NCI-H460 (cell line): ENCODE results near the gene C12orf56. TPM values are rescaled to one million over a fixed set of nuclear protein-coding genes. Genes with fewer than 3 reads are reported as not detected.
"Not testable (repeated sequence)": the region's sequence is repeated elsewhere in the genome, so short reads cannot be mapped to it uniquely, and the experiment has no call there.

Experiments
- DNase-seq: peaks from one replicate; pipeline ENCODE4 v3.0.0-alpha.2; 2016; ENCODE audit warnings: low read depth; ENCODE audit errors: extremely low read depth
- small RNA-seq, 2 experiments: library from RNA; depleted of rRNA; stranded (forward); fragments of <200 nt; gene quantifications; one replicate each; pipeline ENCODE3, GENCODE V24; 2014
- total RNA-seq: library from RNA; depleted of rRNA; stranded (reverse); fragments of >200 nt; shearing (Covaris generic); gene quantifications from 2 replicates; pipeline ENCODE4 v1.2.3, GENCODE V29; 2014; rRNA removed

The C12orf56 gene
- total RNA-seq, 1 experiment from 2014 or later = 0.40 TPM

DNA sequence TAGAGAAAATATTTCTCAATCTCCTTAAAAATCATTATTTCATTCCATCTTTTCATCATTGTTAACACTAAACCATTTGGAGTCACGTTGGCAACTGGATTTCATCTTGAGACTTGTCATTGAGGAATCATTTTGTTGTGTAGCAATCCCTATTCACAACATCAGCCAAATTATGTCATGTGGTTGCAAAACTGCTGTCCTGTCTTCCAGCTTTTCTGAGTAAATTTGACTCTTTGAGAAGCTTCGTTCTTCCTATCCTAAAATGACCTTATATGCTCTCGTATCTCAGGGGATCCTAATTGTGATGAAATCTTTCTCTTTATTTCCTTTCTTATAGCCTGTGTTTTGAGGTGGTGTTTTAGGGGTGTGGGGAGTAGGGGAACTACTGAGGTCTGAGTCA is 137.9 kb downstream of the C12orf56 start:
- DNase-seq = no peak

DNA sequence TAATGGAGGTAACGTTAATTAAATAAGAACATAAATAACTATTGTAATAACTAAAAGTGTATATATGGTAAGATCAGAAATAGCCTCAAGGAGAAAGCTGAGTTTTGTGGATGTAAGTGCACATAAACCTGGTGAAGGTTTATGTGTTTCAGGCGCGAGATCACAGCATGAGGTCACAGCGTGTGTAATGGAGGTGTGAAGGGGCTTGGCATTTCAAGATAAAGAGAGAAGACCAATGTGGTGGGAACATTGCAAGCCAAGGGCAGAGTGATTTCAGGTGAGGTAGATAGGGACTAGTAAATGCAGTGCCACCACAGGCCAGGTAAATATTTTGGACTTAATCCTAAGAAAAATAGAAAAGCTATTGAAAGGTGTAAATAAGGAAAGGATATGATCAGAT is 146.7 kb downstream of the C12orf56 start:
- DNase-seq = no peak

DNA sequence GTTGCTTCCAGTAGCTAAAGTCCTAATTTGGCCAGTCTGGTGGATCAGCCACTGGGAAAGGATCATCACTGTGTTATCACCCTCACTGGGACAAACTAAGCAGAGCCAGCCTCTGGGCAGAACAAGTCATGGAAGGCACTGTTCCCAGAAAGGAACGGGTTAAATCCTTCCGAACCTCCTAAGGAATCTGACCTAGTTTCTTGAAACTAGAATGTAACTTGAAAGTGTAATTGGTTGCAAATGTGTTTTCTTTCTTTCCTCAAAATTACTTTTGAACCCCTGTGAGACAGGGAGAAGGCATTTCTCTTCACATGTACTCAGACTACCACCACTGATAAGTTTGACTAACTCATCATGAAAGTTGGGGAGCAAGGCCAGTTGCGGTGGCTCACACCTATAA is 149.8 kb downstream of the C12orf56 start:
- DNase-seq = no peak

DNA sequence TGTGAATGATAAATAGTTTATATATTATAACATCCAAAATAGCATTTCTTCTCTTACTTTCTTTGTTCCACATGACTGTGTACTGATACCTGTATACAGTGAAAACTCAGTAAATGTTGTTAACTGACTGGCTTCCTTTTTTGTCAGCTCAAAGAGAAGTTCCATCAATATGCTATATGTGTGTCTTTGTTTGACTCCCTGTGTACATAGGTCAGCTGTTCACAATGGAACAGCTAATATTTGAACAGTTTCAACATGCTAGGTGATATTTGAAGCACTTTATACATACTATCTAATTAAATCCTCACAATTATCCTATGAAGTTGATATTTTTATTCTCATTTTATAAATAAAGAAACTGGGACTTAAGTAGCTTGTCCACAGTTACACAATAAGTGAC is 153.2 kb downstream of the C12orf56 start:
- no peak for DNase-seq

DNA sequence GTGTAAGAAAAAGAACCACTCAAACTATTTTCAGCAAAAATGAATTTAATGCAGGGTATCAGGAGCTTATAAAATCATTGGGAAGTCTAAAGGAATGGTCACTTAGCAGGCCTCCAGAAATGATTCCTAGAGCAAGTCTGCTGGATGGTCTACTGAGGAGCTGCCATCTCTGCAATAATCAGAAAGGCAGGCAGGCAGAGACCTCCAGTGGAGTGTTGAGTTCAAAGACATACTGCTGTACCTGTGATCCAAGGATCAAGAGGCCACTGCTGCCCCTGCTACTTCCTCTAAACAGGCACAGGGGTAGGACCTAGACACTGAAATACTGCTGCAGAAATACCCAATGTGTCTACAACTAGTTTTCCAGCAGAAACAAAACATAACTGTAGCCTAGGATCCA is 154.0 kb downstream of the C12orf56 start:
- DNase-seq = no peak

DNA sequence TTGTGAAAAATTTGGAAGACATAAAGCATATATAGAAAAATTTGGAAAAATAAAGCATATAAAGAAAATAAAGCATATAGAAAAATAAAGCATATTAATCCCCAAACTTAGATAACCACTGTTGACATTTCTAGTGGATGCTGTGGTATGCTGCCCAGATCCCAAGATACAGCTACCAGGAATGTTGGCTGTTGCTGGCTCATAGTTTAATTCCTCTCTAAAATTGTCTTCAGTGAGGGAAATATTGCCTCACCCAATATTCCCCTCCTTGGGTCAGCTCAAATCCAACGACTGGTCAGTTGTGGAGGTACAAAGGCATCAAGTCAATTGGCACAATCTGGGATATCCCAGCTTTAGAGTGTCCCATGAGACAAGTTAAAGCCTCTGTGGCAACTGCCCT is 158.4 kb downstream of the C12orf56 start:
- DNase-seq = no peak

DNA sequence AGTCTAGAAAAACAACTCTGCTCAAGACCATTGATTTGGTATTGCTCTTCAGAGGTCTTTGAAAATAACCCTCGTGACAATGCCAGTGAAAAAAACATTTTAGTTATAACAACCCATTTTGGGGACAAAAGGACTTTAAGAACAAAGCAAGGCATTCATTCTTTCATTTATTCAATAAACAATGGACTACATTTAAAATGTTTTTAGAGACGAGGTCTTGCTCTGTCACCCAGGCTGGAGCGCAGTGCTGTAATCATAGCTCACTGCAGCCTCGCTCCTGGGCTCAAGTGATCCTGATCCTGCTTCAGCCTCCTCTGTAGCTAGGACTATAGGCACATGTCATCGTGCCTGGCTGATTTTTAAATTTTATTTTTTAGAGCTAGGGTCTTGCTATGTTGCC is 160.8 kb downstream of the C12orf56 start:
- DNase-seq = no peak

DNA sequence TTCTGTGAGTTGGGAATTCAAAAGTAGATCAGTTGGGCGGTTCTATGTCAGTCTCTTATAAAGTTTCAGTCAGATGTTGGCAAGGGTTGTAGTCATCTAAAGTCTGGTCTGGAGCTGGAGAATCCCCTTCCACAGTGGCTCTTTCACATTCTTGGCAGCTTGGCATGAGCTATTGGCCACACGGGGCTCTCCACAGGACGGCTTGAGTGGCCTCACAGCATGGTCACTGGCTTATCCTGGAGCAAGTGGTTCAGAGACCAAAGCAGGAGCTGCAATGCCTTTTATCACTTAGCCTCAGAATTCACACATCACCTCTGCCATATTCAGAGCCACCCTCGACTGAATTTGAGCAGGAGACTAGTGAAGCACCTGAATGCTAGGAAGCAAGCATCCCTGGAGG is 161.3 kb downstream of the C12orf56 start:
- DNase-seq = no peak

DNA sequence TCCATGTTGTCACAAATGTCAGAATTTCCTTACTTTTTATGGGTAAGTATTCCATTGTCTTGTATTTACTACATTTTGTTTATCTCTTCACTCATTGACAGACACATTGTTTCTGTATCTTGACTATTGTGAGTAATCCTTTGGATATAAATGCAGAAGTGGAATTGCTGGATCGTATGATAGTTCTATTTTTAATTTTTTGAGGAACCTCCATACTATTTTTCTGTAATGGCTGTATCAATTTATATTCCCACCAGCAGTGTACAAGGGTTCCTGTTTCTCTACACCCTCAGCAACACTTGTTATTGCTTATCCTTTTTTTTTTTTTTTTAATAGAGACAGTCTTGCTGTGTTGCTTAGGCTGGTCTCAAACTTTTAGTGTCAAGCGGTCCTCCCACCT is 164.9 kb downstream of the C12orf56 start:
- no peak for DNase-seq

DNA sequence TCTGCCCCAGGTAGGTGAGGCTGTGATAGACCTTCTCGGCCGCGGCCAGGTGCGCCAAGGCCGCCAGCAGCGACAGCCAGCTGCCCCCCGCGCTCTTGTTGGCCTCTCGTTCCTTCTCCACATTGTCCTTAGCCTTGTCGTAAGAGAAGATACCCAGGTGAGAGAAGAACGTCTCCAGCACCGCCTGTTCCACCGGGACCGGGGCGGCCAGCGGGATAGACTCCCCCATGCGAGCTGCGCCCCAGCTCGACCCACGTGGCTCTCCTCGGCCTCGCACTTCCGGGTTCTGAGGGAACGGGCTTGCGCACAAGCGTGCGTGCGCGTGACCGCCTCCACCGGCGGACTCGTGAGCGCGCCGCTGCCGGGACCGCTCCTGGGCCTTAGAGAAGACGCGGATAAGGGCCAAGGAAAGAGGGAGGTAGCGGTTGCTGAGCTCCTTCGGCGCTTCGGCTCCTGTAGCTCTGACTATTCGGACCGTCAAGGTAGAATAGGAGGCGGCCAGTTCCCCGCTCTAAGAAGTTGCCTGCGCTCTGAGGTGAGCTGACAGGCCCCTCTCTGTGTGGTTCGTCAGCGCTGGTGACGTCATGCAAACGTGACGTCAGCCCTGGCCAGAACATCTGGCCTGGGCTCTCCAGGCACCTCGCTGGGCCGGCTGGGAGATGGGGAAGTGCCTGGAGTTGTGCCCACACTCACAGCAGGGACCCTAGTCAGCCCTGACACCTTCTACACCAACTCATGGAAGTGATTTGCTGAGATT is 168.4 kb downstream of the C12orf56 start, which contains the start of gene KICS2:
Gene KICS2, minus strand, starts transcription at position 288 of the 757 bp plus-strand sequence. Its CDS starts 59 bp downstream, at position 229.
- peak; percentile 93 for DNase-seq

DNA sequence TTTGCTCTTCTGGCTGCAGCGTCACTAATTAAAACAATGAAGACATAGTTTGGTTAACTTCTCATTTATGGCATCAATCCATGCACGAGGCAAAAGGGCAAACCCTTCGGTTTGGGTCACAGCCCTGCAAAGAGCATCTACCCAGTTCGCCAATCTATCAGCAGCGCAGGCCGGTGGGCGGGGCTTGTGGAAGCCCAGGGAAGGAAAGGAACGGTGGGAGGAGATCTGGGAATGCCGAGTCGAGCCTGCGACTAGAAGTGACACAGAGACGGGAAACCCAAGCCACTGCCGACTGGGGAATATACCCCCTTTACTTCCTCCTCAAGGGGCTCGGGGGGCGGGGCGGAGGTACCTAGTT is 168.9 kb downstream of the C12orf56 start:
- DNase-seq = peak; percentile 89

DNA sequence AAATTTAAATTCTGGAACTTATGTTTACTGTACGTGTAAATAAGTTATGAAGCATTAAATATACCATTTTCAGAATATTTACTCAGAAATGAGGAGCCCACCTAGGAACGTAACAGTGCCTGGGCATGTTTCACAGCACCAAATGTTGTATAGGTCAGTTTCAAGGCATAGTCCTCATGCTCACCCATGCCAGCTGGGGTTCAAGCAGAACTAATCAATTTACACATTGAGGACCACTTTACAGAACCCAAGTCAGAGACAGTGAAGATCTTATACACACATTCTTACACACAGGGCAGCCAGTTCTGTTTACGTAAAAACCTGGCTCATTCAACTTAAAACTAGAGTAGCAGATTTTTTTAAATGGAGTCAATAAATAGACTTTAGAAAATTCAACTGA is 170.5 kb downstream of the C12orf56 start:
- no peak for DNase-seq

DNA sequence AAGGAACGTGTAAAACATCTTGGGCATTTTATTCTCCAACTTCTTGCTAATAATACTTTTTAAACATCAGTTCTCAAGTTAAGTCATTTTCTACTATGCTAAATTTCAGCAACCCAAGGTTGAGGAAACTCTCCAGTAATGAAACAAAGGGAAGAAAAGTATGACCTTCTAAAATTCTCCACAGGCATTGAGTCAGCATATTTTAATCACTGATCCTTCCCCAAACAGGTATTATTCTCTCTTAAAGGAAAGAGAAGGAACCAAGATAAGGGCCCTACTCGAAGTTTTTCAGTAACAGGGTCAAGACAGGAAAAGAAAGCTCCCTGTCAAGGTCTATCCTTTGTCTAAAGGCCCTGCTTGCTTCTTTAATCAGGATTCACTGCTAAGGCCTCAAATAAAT is 171.4 kb downstream of the C12orf56 start:
- no peak for DNase-seq

DNA sequence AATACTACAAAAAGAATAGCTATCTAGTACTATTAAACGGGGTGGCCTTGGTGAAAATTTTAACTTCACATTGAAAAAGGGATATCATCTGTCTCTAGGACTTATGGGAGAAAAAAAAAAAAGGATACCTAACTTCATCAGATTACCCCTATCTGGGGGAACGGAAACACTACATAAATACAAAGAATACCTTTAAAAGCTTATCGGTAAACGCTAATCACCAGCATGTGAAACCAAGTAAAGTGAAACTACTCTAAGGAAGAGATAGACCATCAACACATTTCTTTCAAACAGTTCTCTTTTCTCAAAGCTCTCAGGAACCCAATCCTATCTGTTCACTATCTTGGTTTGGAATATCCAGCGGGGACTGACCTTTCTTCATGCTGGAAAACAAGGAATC is 172.0 kb downstream of the C12orf56 start:
- DNase-seq = no peak

DNA sequence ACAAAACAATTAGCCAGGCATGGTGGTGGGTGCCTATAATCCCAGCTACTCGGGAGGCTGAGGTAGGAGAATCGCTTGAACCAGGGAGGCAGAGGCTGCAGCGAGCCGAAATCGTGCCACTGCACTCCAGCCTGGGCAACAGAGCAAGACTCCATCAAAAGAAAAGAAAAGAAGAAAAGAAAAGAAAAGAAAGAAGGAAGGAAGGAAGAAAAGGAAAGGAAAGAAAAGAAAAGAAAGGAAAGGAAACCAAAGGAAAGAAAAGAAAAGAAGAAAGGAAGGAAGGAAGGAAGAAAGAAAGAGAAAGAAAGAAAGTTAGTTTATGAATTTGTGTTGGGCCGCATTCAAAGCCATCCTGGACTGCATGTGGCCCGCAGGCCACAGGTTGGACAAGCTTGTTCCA is 172.9 kb downstream of the C12orf56 start:
- DNase-seq = not testable (repeated sequence)

DNA sequence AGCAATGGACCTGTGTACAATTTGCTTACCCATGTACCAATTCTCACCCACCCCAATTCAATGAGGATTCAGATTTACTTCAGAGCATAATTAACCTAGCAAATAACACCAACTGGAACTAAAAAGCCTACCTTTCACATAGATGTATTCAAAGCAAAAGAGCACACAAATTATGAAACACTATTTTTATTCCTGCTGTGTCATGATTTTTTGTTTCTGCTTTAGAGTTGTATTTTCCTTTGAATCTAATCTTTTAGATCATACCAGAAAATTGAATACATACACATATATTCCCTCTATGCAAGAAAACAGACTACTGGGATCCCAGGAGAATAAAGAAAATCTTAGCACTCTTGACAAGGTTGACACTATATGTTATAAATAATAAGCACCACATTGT is 174.3 kb downstream of the C12orf56 start:
- no peak for DNase-seq

Small RNA genes lying within 50 kb of the gene (small RNA-seq; reads per million reads assigned to genes)
- gene RF01210 = 0.02 to 0.06 reads per million in 2 experiments
- 0 to 0.06 reads per million in 2 experiments for gene RNU5A-7P

Other genes with a start within 250 kb of the C12orf56 start
- gene KICS2, start 168.5 kb downstream of the C12orf56 start, total RNA-seq = 16.4 and 23.0 TPM in 2 replicates
- 261 and 293 TPM in 2 replicates for gene XPOT, start 13.6 kb upstream of the C12orf56 start, total RNA-seq
- gene TBK1, start 61.4 kb upstream of the C12orf56 start, total RNA-seq = 61.1 and 65.1 TPM in 2 replicates
- gene RASSF3, start 219.7 kb upstream of the C12orf56 start, total RNA-seq = 38.2 and 42.6 TPM in 2 replicates